GM21717 (cell line): ENCODE data around the gene DHRS7C.
"Not testable (repeated sequence)": the region's sequence is repeated elsewhere in the genome, so short reads cannot be mapped to it uniquely, and the experiment has no call there.

ENCODE experiments used
- ATAC-seq: cut with Tn5 transposase; IDR thresholded peaks from one replicate; pipeline ENCODE4 v1.9.1; 2021; ENCODE audit warnings: mild to moderate bottlenecking, moderate library complexity; ENCODE audit not compliant: unreplicated experiment

The DHRS7C gene

DNA sequence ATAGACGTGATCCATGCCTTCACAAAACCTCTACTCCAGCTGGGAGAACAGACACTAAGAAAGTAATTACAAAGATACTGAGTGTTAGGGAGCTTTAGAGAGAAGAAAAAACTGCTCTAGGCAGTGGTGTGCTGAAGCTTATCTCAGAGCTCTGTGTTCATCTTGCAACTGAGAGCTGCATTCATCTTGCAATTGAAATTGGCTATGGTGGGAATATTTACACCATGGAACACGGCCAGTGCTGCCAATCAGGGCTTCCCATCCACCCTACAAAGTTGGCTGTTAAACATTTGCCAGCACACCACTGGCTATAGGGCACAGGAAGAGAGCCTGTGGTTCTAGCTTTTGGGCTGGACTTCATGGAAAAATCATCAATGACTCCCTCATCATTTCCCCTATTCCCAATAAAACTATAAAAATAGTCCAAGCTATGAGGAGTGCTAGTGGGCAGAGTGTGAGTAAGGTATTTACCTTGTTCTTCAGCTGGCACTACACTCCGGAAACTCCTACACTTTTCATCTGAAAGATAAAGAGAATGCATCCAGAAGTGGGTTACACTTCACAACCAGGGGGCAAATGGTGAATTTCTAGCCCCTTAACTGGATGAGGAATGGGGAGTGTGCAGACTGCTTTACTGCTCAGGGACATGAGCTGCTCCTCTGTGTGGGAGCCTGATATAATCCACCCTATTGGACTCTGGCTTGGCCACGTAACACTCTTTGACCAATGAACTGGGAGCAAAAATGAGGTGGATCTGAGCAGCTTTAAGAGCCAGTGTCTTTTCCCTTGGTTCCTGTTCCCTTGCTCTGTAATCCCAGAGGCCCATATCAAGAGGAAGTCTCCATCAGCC lies 18.9 kb upstream of the DHRS7C start:
- no peak for ATAC-seq

DNA sequence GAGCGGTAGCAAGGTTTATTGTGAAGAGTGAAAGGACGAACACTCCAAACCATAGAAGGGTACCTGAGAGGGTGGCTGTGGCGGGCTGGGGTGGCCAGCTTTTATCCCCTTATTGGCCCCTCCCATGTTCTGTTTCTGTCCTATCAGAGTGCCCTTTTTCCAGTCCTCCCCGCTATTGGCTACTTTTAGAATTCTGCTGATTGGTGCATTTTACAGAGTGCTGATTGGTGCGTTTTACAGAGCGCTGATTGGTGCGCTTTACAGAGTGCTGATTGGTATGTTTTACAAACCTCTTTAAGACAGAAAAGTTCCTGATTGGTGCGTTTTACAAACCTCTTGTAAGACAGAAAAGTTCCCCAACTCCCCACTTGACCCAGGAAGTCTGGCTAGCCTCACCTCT lies 18.0 kb upstream of the DHRS7C start:
- ATAC-seq, result no peak

DNA sequence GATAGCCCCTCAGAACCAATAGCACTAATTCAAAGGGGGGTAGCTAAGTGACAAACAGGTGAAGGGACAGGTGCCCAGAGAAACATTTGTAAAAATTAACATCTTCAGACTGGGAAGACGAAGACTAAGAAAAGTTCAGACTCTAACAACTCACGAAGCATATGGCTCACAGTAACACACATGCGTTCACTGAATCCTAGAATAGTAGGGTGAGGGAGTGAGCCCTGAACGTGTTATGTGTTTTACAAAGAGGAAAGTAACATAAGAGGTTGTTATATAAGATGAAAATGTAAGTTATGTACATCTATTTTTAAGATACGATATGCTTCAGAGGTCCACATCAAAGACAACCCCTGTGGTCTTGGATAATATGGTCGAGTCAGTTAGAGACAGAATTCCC lies 15.3 kb upstream of the DHRS7C start:
- no peak for ATAC-seq

DNA sequence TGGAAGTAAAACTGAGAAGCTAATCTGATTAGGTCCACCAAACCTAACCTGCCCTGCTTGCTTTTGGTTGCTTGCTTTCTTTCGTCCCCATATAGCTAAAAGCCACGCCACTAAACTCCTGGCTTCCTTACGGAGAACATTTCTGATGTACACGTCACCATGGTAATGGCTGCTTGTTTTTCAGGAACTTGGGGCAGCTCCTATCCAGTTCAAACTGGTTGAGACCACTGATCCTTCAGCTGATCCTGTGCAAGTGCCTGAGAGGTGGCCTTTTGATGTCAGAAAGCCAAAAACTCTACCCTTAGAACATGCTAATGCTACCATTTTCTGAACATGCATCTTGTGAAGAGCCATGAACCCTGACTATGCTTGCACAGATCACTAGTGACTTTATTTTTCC lies 14.4 kb upstream of the DHRS7C start:
- ATAC-seq, result no peak

DNA sequence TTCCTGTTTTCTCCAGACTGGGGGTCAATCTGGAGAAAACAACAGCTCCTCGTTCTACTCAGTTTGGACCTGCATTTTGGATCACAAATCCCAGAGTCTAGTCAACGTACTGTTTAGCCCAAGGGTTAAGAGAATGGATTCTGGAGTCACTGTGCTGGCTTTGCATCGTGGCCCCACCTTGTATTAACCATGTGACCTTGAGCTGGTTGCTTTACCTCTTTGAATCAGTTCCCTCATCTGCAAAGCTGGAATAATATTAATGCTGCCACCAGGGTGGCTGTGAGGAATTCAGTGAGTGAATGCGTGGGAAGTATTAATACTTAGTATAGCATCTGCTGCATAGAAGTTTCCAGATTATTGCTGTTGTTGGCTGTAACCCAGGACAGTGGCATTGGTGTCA lies 11.3 kb upstream of the DHRS7C start:
- no peak for ATAC-seq

DNA sequence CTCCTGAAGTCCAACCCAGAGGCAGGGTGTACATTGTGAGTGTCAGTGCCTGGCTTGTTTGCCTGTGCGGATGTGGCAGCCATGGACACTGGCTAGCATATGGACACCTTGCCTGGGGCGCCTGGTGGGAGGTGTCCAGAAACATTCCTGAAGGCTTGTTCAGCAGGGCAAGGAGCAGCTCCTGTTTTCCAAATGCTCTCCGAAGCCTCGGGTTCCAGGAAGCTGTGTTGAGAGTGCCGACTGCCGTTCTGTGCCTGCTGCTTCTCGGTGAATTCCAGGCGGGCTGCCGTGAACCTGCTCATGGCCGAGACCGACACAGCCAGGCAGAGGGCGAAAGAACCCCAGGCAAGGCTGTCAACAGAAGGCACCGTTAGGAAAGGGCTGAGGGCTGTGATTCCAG lies 10.9 kb upstream of the DHRS7C start:
- no peak for ATAC-seq

DNA sequence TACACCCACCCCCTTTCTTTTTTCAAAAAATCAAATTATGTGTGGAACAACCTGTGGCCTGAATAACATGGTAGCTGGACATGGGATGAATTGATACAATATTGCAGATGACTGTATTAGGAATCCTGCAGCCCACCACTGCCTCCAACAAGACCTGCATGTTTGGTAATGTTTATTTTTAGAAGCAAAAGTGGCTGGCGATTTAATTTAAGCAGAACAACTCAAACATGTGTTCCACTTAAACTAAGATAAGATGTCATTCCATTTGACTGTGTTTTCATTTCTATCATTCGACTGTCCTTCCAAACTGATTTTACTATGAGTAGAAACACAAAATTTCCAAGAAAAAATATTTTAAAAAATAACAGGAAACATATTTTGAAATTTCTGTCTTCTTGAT lies 10.1 kb upstream of the DHRS7C start:
- ATAC-seq, result no peak

DNA sequence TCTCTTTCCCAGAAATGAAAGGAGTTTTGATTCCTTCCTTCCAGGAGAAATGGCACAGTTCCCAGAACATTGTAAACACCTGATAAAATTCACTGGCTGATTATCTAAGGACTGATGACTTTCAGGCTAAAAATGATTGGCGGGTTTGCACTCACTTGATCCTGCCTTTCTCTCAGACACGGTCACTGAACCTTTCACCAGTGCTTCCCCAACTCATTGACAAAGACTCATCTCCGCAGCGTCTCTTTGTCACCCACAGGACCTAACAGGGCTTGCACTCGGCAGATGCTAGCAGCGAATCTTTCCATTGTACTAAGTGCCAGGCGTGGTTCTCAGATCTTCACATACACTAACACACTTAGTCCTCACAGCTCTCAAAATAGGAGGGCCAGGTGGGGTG lies 7.3 kb upstream of the DHRS7C start:
- ATAC-seq, result no peak

DNA sequence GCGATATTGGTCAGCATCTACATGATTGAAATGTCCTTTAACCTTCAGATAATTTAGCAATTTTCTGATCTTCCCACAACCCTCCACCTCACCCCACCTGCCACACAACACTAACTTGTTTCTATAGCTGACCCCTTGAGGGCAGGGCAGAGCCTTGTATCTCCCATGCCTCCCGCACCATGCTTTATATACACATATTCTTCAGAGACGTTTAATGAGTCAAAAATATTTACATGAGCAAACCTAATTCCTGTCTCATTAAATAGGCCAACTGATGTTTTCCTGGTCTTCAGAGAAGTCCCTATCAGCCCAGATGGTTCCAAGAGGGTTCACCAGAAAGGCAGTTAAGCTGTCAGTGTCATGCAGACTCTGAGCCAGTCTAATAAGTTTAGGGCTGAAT lies 6.6 kb upstream of the DHRS7C start:
- ATAC-seq, result no peak

DNA sequence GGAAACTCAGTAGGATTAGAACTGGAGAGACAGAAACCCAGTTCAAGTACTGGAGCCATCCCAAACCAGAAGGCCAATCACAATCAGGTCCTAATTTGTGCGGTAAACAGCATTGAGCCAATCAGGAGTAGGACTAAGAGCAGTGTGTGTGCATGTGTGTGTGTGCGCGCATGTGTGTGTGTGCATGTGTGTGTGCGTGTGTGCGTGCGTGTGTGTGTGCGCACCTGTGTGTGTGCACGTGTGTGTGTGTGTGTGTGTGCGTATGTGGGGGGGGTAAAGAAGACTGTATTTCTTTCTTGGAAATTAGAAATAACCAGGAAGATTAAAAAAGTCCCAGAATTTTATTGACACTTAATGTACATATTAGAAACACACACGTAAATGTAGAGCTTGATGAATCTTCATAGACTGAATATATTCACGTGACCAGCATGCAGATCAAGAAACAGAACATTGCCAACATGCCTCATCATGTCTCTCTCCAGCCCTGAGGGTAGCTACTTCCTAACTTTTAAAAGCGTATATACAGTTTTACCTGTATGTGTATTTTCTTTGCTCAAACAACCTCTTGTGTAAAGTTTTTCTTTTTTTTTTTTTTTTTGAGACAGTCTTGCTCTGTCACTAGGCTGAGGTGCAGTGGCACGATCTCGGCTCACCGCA lies 919 bp upstream of the DHRS7C start:
- ATAC-seq, result no peak

DNA sequence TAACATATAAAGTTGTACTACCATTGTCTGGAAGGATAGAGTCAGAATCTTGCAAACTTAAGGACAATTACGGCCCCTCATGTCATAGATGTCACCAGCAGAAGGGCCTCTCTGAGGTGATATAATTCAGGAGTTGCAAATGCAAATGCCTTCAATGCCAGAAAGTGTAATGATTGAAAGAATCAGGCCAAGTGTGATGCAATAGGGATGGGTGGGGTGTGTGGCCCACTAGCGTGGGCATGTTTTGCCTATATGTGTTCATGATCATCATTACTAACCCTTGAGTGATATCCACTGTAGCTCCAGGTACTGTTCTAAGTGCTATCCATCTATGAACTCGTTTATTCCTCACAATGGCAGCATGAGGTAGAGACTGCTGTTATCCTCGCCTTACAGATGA lies 1.1 kb downstream of the DHRS7C start:
- ATAC-seq, result no peak

DNA sequence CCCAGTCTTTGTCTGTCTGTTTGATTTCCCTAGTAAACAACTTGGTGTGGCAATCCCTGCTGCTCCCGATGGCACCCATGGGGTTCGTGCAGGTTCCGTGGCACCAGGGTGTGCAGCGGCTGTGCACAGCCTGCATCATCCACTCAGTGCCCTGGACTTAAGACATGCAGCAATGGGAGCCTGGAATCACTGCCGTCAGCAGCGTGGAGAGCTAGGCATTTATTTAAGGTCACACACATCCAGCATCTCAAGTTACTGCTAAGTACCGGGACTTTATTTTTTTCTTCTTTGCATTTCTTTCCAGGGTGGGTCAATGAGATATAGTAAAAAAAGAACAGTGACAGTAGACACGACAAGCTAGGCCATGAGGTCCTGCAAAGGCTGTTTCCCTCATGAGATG lies 2.8 kb downstream of the DHRS7C start:
- no peak for ATAC-seq

DNA sequence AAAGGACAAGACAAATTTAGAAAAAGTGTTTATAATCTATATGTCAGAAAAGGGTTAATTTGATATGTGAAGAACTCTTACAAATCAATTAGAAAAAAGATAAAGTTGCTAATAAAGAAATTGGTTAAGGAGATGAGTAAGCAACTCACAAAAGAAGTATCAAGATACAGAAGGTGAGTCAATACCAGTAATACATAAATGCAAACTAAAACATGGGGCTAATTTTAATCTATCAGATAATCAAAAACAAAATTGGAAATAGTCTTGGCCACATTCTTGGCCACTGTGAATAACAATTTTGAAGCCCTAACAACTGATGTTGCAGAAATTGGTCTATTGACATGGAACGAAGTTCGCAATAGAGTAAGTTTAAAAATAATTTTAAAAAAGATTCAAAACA lies 6.8 kb downstream of the DHRS7C start:
- no peak for ATAC-seq

DNA sequence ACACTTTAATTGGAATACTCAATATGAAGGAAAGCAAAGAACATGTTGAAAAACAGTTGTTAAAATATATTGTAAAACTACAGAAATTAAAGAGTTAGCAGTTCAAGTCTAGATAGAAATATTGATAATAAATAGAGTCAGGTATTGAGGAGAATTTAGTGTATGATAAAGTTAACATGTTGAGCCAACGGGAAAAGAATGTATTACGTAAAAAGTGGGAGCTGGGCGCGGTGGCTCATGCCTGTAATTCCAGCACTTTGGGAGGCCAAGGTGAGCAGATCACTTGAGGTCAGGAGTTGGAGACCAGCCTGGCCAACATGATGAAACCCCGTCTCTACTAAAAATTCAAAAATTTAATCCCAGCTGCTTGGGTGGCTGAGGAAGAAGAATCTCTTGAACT lies 7.9 kb downstream of the DHRS7C start:
- not testable (repeated sequence) for ATAC-seq

DNA sequence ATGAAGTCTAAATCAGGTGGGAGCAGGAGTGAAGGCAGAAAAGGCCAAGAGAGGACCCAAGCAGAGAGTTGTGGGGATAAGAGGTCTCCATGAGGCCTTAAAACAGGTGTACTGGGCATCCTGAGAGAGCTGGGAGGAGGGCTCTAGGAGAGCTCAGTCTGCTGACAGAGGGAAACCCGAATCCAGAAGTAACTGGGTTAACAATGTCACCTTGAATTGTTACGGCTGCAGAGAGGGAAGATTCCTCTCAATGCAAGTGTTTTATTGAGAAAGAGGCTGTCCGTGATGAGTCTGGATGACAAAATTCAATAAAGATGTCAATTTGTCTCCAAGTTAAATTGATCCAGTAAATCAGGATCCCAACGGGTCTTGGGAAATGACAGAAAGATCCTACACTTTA lies 8.3 kb downstream of the DHRS7C start:
- no peak for ATAC-seq

DNA sequence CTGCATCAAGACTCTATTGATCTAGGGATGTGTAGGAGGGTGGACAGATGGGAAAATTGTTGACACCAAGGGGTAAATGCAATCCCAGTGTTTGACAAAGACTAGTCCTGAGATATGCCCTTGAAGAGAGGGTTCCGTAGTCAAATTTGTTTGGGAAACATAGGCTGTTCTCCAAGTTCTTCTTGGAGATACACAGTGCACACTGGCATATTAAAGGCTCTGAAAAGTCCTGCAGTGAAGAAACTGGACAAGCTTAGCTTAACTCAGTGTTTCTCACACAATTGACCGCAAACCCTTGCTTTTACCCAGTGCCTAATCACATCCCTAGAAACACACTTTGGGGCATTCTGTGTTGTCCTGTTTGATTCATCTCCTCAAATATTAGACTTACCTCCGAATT lies 10.8 kb downstream of the DHRS7C start:
- no peak for ATAC-seq

DNA sequence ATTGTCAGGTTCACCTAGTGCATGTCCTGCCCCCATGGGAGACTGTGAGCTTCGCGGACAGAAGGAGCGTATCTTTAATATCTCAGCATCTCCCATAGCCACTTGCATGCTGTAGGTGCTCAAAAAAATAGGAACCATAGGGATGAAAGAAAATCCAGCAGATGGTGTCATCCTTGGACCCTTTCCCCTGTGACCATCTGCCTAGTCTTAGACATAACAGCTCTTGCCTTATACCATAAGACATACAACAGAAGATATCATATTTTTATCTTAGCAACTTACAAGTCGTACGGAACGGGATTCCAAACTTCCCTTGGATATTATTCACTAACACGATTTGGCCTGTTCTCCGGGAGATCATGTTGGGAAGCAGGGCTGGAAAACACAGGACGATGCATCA lies 14.5 kb downstream of the DHRS7C start:
- no peak for ATAC-seq

DNA sequence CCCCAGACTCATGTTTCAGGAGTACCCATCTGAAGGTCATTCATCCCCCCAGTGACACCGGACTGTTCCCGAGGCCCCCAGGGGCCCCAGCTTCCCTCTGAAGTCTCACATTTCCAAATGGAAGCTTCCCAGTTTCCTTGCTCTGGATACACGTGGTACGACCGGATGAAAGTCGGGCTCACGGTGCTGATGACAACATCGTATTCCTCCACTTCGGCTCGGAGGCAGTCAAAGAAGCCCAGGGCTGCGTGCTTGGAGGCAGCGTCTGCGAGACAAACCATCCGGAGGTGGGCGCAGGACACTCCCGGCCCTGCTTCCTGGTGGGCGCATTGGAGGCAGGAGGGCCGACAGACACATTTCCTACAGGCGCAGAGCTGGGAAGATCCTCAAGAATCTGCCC lies 18.7 kb downstream of the DHRS7C start:
- no peak for ATAC-seq

DNA sequence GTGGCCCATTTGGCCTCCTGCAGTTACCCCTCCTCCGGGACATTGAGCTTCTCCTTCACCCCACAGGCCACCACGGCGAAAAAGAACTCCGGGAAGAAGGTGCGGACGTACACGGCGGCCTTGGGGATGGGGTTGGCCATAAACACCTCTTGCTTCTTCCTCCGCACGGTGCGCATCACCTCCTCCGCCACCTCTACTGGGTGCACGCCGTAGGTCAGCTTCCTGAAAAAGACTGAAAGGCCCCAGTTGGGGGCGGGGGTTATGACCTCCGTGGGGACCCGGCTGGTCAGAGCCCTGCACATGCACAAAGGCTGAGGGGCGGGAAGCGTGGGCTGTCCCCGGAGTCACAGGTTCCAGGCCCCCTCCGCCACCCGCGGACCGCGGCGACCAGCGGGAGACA lies 19.9 kb downstream of the DHRS7C start:
- ATAC-seq, result no peak

DNA sequence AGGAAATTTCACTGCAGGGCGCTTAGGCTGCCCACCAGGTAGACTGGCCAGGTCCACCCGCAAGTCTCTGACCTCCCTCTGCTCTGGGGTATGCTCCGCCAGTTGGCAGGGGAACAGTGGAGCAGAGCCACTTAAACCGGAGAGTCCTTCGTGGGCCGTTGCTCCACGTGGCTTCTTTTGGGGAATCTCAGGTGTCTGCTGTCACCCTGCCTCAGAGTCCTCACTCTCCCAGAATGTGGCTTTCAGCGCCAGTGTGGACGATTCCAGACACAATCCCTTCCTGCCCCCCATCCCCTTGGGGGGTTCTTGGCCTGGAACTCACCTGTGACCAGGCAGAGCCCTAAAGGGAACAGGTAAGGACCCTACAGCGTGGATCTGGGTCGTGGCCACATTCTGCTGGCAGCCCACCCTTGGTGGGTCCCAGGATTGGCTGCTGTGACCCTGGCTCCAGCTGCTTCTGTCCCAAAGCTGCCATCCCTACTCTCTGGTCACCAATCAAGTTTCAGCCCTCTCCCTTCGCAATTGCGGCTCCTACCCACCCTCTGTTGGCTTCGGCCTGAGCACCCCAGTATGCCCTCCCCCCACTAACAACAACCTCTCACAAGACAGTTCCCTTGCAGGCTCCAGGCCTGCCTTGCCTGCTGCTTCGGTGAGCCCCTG lies 22.2 kb downstream of the DHRS7C start:
- no peak for ATAC-seq

DNA sequence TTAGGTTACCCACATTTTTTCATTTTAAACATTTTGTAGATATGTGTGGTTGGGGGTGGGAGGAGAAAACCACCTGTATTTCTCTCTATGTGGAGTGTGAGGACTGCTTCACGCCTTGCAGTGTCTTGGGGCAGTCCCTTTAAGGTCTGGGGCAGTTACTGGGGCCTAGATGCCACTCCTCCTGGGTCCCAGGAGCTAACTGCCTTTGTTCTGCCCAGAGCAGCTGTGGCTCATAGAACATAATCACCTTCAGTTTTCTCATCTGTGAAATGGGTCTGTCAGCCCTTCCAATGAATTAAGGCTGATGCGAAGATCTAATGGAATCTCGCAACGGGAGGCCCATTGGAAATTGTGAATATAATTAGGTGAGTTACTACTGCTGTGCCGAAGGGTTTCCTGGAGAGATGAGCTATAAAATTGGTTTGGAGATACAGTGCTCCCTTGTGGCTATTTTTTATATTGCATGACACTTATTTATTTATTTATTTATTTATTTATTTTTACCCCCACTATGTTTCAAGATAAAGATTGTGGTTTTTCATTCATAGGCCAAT lies 22.9 kb downstream of the DHRS7C start:
- ATAC-seq, result no peak

DNA sequence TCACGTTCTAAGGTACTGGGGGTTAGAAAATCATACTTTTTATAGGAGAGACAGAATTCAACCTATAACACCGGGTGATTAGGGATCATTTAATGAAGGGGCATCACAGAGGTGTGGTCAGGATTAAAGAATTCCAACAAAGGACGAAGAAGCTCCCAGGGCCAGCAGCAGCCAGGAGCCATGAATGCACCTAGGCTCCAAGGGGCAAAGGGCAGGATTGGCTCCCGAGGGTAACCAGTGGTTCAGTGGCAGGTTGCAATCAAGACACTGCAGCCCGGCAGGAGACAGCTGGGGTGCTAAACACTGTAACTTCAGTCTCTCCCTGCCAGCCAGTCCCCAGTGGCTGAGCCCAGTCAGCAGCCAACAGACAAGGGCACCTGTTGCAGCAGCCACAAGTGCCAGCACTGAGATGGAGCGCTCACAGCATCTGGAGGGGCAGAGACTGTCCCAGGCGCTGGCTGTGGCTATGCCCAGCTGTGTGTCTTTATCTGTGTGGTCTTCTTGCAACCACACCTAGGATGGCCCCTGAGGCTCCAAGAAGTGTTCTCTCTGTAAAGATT lies 23.9 kb downstream of the DHRS7C start:
- ATAC-seq, result no peak
